Lung (tissue), 12 donors: ENCODE data around the gene HNRNPA2B1. TPM values are rescaled to one million over a fixed set of nuclear protein-coding genes. Genes with fewer than 3 reads are reported as not detected.

Experiments
- ATAC-seq: fragments of 200-7000 bp; cut with Tn5 transposase; one replicate; pipeline ENCODE4 v1.9.1; 2020; ENCODE audit warnings: moderate number of reproducible peaks; ENCODE audit not compliant: insufficient read depth, low FRiP score
- DNase-seq, 3 donors: peaks; one replicate each; pipeline ENCODE4 v3.0.0-alpha.2; 2013 to 2017
- H3K27ac ChIP-seq, 2 donors: one replicate each; pipeline ENCODE4 v1.5.1; 2013; ENCODE audit warnings: mild to moderate bottlenecking in 2 of 2, moderate library complexity in 2 of 2, control low read depth in 1 of 2, inconsistent platforms in 1 of 2, low read depth in 1 of 2, low read length in 1 of 2
- H3K27me3 ChIP-seq, 3 donors: one replicate each; pipeline ENCODE4 v1.5.1; 2013; ENCODE audit warnings: low read length in 2 of 3; ENCODE audit not compliant: control insufficient read depth in 3 of 3, insufficient read depth in 3 of 3
- H3K36me3 ChIP-seq, 4 donors: one replicate each; pipeline ENCODE4 v1.5.1; 2013; ENCODE audit warnings: low read length in 4 of 4, mild to moderate bottlenecking in 1 of 4, moderate library complexity in 1 of 4; ENCODE audit not compliant: control insufficient read depth in 4 of 4, insufficient read depth in 4 of 4
- H3K4me1 ChIP-seq, 5 donors: one replicate each; pipeline ENCODE4 v1.5.1; 2013; ENCODE audit warnings: low read length in 5 of 5, mild to moderate bottlenecking in 2 of 5, moderate library complexity in 1 of 5; ENCODE audit not compliant: control insufficient read depth in 5 of 5, insufficient read depth in 5 of 5
- H3K4me3 ChIP-seq: one replicate; pipeline ENCODE4 v1.5.1; 2013; ENCODE audit warnings: mild to moderate bottlenecking, control low read depth, moderate library complexity
- H3K9ac ChIP-seq, 2 donors: one replicate each; pipeline ENCODE4 v1.5.1; 2013; ENCODE audit warnings: low read length in 2 of 2, control low read depth in 1 of 2; ENCODE audit not compliant: insufficient read depth in 1 of 2
- H3K9me3 ChIP-seq, 4 donors: one replicate each; pipeline ENCODE4 v1.5.1; 2013; ENCODE audit warnings: low read length in 3 of 4, mild to moderate bottlenecking in 1 of 4, moderate library complexity in 1 of 4; ENCODE audit not compliant: control insufficient read depth in 4 of 4, insufficient read depth in 3 of 4
- WGBS, 2 donors: extraction: QIAGEN DNeasy Blood & Tissue Kit; methylation state at CpG; one replicate each; pipeline ENCODE4 v1.1.7; 2013; 5-methylcytosine and 5-hydroxymethylcytosine counted together
- polyA plus RNA-seq, 2 donors: library from polyadenylated mRNA; stranded (reverse); fragments of 200-250 nt; gene quantifications; one replicate each; pipeline ENCODE4 v1.2.1, GENCODE V29; 2013
- total RNA-seq, 2 donors: library from RNA; depleted of rRNA in 1 of 2; stranded (reverse); fragments of >200 nt in 1 of 2; gene quantifications; one replicate each; pipeline ENCODE4 v1.2.1, GENCODE V29; 2014 to 2021
- TF ChIP-seq, protein P1 (sequence below): IDR thresholded peaks from 2 replicates; pipeline ENCODE4 v1.5.1; 2012; ENCODE audit warnings: mild to moderate bottlenecking; ENCODE audit errors: control extremely low read depth, extremely low read depth
- donor health status: control.
- donor health status: control.
- donor health status: Bipolar disorder and iron deficiency.
- donor health status: healthy.
- donor health status: DM: yes; HTN: yes; CAD: no.

HNRNPA2B1 gene
- total and polyA plus RNA-seq, 4 donors: 363 to 572 (median 482) TPM

DNA sequence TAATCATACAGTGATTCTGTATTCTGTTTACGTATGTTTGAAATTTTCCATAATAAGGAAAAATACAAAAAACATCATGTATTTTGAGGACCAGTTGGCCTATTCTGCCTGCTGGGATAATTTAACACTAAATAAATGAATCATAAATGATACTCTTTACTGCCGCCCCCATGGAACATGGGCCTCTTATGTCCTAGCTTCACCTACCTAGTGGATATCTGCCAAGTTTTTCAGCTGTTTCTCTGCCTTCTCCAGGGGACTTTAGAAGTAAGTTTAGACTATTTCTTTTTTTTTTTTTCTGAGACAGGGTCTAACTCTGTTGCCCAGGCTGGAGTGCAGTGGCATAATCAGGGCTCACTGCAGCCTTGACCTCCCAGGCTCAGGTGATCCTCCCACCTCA, 38.1 kb downstream of the HNRNPA2B1 start:
- Histone ChIP-seq H3K27ac (no peak overlapping the region), H3K36me3 (no peaks in the 10 kb centered on the region)
- TF ChIP-seq, protein P1, sequence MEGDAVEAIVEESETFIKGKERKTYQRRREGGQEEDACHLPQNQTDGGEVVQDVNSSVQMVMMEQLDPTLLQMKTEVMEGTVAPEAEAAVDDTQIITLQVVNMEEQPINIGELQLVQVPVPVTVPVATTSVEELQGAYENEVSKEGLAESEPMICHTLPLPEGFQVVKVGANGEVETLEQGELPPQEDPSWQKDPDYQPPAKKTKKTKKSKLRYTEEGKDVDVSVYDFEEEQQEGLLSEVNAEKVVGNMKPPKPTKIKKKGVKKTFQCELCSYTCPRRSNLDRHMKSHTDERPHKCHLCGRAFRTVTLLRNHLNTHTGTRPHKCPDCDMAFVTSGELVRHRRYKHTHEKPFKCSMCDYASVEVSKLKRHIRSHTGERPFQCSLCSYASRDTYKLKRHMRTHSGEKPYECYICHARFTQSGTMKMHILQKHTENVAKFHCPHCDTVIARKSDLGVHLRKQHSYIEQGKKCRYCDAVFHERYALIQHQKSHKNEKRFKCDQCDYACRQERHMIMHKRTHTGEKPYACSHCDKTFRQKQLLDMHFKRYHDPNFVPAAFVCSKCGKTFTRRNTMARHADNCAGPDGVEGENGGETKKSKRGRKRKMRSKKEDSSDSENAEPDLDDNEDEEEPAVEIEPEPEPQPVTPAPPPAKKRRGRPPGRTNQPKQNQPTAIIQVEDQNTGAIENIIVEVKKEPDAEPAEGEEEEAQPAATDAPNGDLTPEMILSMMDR: no peak

DNA sequence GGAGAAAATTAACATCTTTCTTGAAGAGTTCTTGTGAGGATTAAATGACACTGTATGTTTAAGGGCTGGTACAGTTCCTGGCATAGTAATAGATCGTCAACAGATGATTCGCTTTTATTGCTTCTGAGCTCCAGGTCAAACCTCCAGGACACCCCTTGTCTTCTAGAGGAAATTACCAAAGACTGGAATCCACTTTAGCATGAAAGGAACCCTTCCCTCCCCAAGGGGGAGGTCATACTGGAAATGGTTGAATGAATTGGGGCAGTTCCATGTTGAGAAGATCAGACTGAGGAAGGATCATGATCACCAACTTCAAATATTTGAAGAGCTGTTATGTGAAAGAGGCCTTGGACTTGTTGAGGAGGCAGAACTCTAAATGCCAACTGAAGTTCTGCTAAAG, 39.6 kb downstream of the HNRNPA2B1 start:
- peaks cover 0 to 2% (median 0%) of the 10 kb centered on the region in 5 donors for H3K4me1 ChIP-seq
- no peak overlapping the region for H3K27ac ChIP-seq
- peaks cover 0 to 10% (median 2%) of the 10 kb centered on the region in 3 donors for H3K27me3 ChIP-seq
- DNase-seq (no peak), ATAC-seq (no peak)
- H3K9me3 ChIP-seq: no peaks in the 10 kb centered on the region
- TF ChIP-seq, protein P1: no peak
- H3K9ac ChIP-seq: no peak overlapping the region
- no peak overlapping the region for H3K4me3 ChIP-seq
- no peaks in the 10 kb centered on the region for H3K36me3 ChIP-seq
- WGBS, 2 donors: 90 to 95% methylated on average over 2 of the region's 2 CpGs

More for the DNA sequence above, 38.1 kb downstream of the HNRNPA2B1 start:
- Histone ChIP-seq H3K9me3 (no peaks in the 10 kb centered on the region), H3K9ac (no peak overlapping the region), H3K27me3 (peaks cover 0 to 6% (median 0%) of the 10 kb centered on the region in 3 donors), H3K4me1 (peaks cover 0 to 4% (median 0%) of the 10 kb centered on the region in 5 donors), H3K4me3 (no peak overlapping the region)
- 89 to 96% methylated on average over 2 of the region's 2 CpGs for WGBS, 2 donors
- ATAC-seq: no peak
- DNase-seq: no peak

DNA sequence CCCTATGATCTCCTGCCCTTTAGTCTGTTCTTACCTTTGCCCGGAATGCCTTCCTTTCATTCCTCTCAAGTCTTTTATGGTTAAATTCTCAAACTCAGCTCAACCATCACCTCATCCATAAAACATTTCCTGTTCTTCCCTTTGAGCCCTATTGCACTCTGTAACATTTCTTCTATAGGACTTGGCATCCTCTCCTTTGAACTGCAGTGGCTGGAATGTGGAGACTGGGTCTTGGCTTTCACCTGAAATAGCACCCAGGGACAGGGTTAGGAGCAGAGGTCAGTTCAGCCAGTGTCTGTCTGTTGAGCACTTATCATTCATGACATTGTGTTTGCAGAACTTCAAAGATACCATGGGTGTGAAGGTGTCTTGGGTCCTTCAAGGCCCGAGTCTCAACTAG, 41.3 kb downstream of the HNRNPA2B1 start:
- peaks cover 0 to 14% (median 12%) of the 10 kb centered on the region in 3 donors for H3K27me3 ChIP-seq
- DNase-seq: no peak
- H3K9me3 ChIP-seq: no peaks in the 10 kb centered on the region
- H3K36me3 ChIP-seq: no peaks in the 10 kb centered on the region
- peaks cover 0 to 14% (median 0%) of the 10 kb centered on the region in 5 donors for H3K4me1 ChIP-seq
- WGBS, 2 donors: 70 to 87% methylated on average over 2 of the region's 2 CpGs
- H3K27ac ChIP-seq: no peak overlapping the region
- no peak overlapping the region for H3K4me3 ChIP-seq
- TF ChIP-seq, protein P1: no peak
- no peak for ATAC-seq
- no peak overlapping the region for H3K9ac ChIP-seq

DNA sequence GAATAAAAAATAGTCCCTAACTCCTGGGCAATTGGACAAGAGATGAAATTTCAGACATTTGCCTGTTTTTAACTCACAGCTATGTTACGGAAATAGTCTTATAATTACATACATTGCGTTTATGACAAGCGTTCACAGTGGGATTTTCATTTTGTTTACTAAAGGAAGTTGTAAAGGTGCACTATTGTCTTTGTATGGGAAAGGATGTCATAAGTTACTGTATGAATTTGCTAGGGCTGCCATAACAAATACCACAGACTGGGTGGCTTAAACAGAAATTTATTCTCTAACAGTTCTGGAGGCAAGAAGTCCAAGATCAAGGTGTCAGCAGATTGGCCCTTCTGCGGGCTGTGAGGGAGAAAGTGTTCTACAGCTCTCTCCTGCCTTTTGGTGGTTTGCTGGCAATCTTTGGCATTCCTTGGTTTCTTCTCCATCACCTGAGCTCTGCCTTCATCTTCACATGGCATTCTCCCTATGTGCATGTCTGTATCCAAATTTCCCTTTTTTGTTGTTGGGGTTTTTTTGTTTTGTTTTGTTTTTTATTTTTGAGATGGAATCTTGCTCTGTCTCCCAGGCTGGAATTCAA, 42.9 kb downstream of the HNRNPA2B1 start:
- TF ChIP-seq, protein P1: no peak
- H3K4me3 ChIP-seq: no peak overlapping the region
- H3K9ac ChIP-seq: no peak overlapping the region
- ATAC-seq (no peak), DNase-seq (no peak)
- H3K36me3 ChIP-seq: no peaks in the 10 kb centered on the region
- H3K27me3 ChIP-seq: peaks cover 0 to 27% (median 26%) of the 10 kb centered on the region in 3 donors
- 85 to 86% methylated on average over 4 of the region's 4 CpGs for WGBS, 2 donors
- H3K4me1 ChIP-seq: peaks cover 0 to 18% (median 0%) of the 10 kb centered on the region in 5 donors
- no peaks in the 10 kb centered on the region for H3K9me3 ChIP-seq
- no peak overlapping the region for H3K27ac ChIP-seq
